Neural progenitor cell (in vitro differentiated cells): ENCODE data around the gene MRC2. TPM values are rescaled to one million over a fixed set of nuclear protein-coding genes. Genes with fewer than 3 reads are reported as not detected.

Experiments
- DNase-seq: peaks from one replicate; pipeline ENCODE4 v3.0.0-alpha.2; 2016; ENCODE audit warnings: low spot score
- H2AFZ ChIP-seq: fragments of 200-600 bp; sonication (generic); replicated peaks from 2 replicates; pipeline ENCODE4 v1.6.1; 2016; ENCODE audit warnings: antibody characterized with exemption
- H3F3A ChIP-seq: fragments of 200-600 bp; sonication (generic); 2 replicates; pipeline ENCODE4 v1.6.1; 2016; ENCODE audit warnings: antibody characterized with exemption, low read depth
- H3K27ac ChIP-seq: fragments of 200-600 bp; sonication (generic); 2 replicates; pipeline ENCODE4 v1.5.1; 2016; ENCODE audit warnings: mild to moderate bottlenecking
- H3K27me3 ChIP-seq: fragments of 200-600 bp; sonication (generic); 2 replicates; pipeline ENCODE4 v1.6.1; 2016; ENCODE audit warnings: mild to moderate bottlenecking, moderate library complexity
- H3K36me3 ChIP-seq: fragments of 200-600 bp; sonication (generic); 2 replicates; pipeline ENCODE4 v1.5.1; 2016
- H3K4me1 ChIP-seq: fragments of 200-600 bp; sonication (generic); 2 replicates; pipeline ENCODE4 v1.6.1; 2016; ENCODE audit warnings: mixed run types
- H3K4me2 ChIP-seq: fragments of 200-600 bp; sonication (generic); 2 replicates; pipeline ENCODE4 v1.6.1; 2016
- H3K4me3 ChIP-seq: fragments of 200-600 bp; sonication (generic); 2 replicates; pipeline ENCODE4 v1.5.1; 2016
- H3K79me2 ChIP-seq: fragments of 200-600 bp; sonication (generic); 2 replicates; pipeline ENCODE4 v1.6.1; 2016; ENCODE audit warnings: low read depth
- H3K9ac ChIP-seq: fragments of 200-600 bp; sonication (generic); 2 replicates; pipeline ENCODE4 v1.6.1; 2016
- H3K9me3 ChIP-seq: fragments of 200-600 bp; sonication (generic); 2 replicates; pipeline ENCODE4 v1.5.1; 2016; ENCODE audit warnings: low read depth
- H4K20me1 ChIP-seq: fragments of 200-600 bp; sonication (generic); 2 replicates; pipeline ENCODE4 v1.6.1; 2016; ENCODE audit warnings: low read depth
- H3K27ac Mint-ChIP-seq: 3 replicates; pipeline ENCODE4 v1.8.0; 2021; ENCODE audit warnings: mixed read lengths
- H3K27me3 Mint-ChIP-seq: 2 replicates; pipeline ENCODE4 v1.8.0; 2022; ENCODE audit warnings: low read depth, mild to moderate bottlenecking, inconsistent platforms, moderate library complexity, mixed read lengths; ENCODE audit not compliant: insufficient read depth
- H3K36me3 Mint-ChIP-seq: 3 replicates; pipeline ENCODE4 v1.8.0; 2021; ENCODE audit warnings: mixed read lengths
- H3K4me1 Mint-ChIP-seq: 3 replicates; pipeline ENCODE4 v1.8.0; 2021; ENCODE audit warnings: mixed read lengths
- H3K4me3 Mint-ChIP-seq: 3 replicates; pipeline ENCODE4 v1.8.0; 2021; ENCODE audit warnings: mild to moderate bottlenecking, moderate library complexity, mixed read lengths
- H3K9me3 Mint-ChIP-seq: 3 replicates; pipeline ENCODE4 v1.8.0; 2020; ENCODE audit warnings: mixed read lengths
- EZH2 ChIP-seq: fragments of 200-600 bp; sonication (generic); IDR thresholded peaks from 2 replicates; pipeline ENCODE4 v1.6.1; 2017; ENCODE audit warnings: antibody characterized with exemption, mild to moderate bottlenecking, moderate library complexity
- EZH2phosphoT487 ChIP-seq: fragments of 200-600 bp; sonication (generic); IDR thresholded peaks from 2 replicates; pipeline ENCODE4 v1.6.1; 2017; ENCODE audit warnings: antibody characterized with exemption
- total RNA-seq: library from RNA; depleted of rRNA; stranded (reverse); fragments of >200 nt; gene quantifications from 2 replicates; pipeline ENCODE4 v1.2.3, GENCODE V29; 2015; ENCODE audit warnings: low replicate concordance
- TF ChIP-seq, protein P1 (sequence below): fragments of 200-600 bp; sonication (generic); IDR thresholded peaks from 2 replicates; pipeline ENCODE4 v1.5.1; 2017; ENCODE audit warnings: antibody characterized with exemption, mild to moderate bottlenecking

MRC2 gene
- total RNA-seq, 1 donor from 2014 or later, result 24.6 TPM

DNA sequence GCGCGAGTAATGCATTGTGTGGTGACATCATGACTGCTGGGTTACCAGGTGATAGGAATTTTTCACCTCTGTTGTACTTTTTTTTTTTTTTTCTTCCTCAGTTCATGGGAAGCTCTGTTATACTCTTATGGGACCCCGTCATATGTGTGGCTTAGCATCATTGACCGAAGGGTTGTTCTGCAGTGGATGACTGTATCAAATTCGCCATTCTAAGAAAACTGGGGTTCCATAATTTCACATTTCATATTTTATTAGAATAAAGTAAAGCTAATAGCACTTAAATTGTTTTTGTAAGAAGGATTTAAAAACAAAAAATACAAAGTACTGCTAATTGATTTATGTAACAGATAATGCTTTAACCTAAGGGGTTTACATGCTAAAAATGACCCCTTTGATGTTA lies 32.0 kb upstream of the MRC2 start:
- DNase-seq, result no peak
- no peaks in the 10 kb centered on the region for H3K27me3 Mint-ChIP-seq
- no peak overlapping the region for H3K4me3 ChIP-seq
- H3K4me3 Mint-ChIP-seq, result no peak overlapping the region
- H3K4me1 Mint-ChIP-seq, result no peaks in the 10 kb centered on the region
- H3K36me3 Mint-ChIP-seq, result peaks cover 57% of the 10 kb centered on the region
- no peaks in the 10 kb centered on the region for H3K4me1 ChIP-seq
- peaks cover 4% of the 10 kb centered on the region for H3K9me3 ChIP-seq
- H3K36me3 ChIP-seq, result peaks cover 22% of the 10 kb centered on the region
- H3F3A ChIP-seq, result peaks cover 3% of the 10 kb centered on the region
- peaks cover 20% of the 10 kb centered on the region for H3K9me3 Mint-ChIP-seq
- no peaks in the 10 kb centered on the region for H4K20me1 ChIP-seq
- H3K79me2 ChIP-seq, result no peaks in the 10 kb centered on the region
- no peak overlapping the region for H3K9ac ChIP-seq
- no peak for TF ChIP-seq EZH2phosphoT487
- TF ChIP-seq, protein P1, sequence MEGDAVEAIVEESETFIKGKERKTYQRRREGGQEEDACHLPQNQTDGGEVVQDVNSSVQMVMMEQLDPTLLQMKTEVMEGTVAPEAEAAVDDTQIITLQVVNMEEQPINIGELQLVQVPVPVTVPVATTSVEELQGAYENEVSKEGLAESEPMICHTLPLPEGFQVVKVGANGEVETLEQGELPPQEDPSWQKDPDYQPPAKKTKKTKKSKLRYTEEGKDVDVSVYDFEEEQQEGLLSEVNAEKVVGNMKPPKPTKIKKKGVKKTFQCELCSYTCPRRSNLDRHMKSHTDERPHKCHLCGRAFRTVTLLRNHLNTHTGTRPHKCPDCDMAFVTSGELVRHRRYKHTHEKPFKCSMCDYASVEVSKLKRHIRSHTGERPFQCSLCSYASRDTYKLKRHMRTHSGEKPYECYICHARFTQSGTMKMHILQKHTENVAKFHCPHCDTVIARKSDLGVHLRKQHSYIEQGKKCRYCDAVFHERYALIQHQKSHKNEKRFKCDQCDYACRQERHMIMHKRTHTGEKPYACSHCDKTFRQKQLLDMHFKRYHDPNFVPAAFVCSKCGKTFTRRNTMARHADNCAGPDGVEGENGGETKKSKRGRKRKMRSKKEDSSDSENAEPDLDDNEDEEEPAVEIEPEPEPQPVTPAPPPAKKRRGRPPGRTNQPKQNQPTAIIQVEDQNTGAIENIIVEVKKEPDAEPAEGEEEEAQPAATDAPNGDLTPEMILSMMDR, result no peak
- TF ChIP-seq EZH2, result no peak
- H3K27me3 ChIP-seq, result no peaks in the 10 kb centered on the region
- no peak overlapping the region for H3K27ac ChIP-seq
- H2AFZ ChIP-seq, result no peak overlapping the region
- H3K4me2 ChIP-seq, result no peak overlapping the region
- H3K27ac Mint-ChIP-seq, result no peak overlapping the region

DNA sequence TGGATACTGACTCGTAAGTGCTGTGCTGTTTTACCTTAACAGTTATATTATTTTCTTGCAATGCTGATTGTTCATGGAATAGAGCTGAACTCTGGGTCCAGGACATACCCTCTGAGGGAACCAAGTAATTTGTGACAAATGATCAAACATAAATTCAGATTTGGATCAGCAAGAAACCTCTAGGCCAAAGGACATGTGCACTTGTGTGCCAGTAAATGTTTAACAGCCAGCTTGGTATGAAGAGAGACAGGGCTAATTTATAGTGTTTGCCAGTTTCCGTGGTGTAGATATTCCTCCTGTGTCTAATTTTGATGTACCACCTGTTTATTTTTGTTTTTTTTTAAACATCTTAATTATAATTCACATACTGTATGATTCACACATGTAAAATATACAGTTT lies 30.8 kb upstream of the MRC2 start:
- Mint-ChIP-seq H3K36me3 (peaks cover 63% of the 10 kb centered on the region), H3K27me3 (no peaks in the 10 kb centered on the region), H3K4me3 (no peak overlapping the region), H3K27ac (no peak overlapping the region), H3K4me1 (no peaks in the 10 kb centered on the region), H3K9me3 (peaks cover 20% of the 10 kb centered on the region)
- TF ChIP-seq EZH2, result no peak
- TF ChIP-seq, protein P1, result no peak
- TF ChIP-seq EZH2phosphoT487, result no peak
- no peak overlapping the region for H3K4me2 ChIP-seq
- H3F3A ChIP-seq, result peaks cover 3% of the 10 kb centered on the region
- no peak overlapping the region for H2AFZ ChIP-seq
- no peaks in the 10 kb centered on the region for H3K4me1 ChIP-seq
- H3K4me3 ChIP-seq, result no peak overlapping the region
- no peaks in the 10 kb centered on the region for H4K20me1 ChIP-seq
- H3K36me3 ChIP-seq, result peaks cover 22% of the 10 kb centered on the region
- H3K9ac ChIP-seq, result no peak overlapping the region
- no peaks in the 10 kb centered on the region for H3K79me2 ChIP-seq
- no peak for DNase-seq
- H3K27me3 ChIP-seq, result no peaks in the 10 kb centered on the region
- H3K9me3 ChIP-seq, result peaks cover 4% of the 10 kb centered on the region
- H3K27ac ChIP-seq, result no peak overlapping the region

GRCh38 chr17:62597150-62597549 lies 30.3 kb upstream of the MRC2 start:
- no peak for TF ChIP-seq EZH2phosphoT487
- TF ChIP-seq, protein P1, result no peak
- no peak for TF ChIP-seq EZH2
- Histone ChIP-seq H3K9me3 (peaks cover 4% of the 10 kb centered on the region), H3F3A (peaks cover 3% of the 10 kb centered on the region), H3K4me3 (no peak overlapping the region), H3K27ac (no peak overlapping the region), H3K36me3 (peaks cover 22% of the 10 kb centered on the region), H3K27me3 (no peaks in the 10 kb centered on the region), H3K4me1 (no peaks in the 10 kb centered on the region), H4K20me1 (no peaks in the 10 kb centered on the region), H2AFZ (no peak overlapping the region), H3K79me2 (no peaks in the 10 kb centered on the region), H3K9ac (no peak overlapping the region), H3K4me2 (no peak overlapping the region)
- Mint-ChIP-seq H3K27ac (no peak overlapping the region), H3K36me3 (peaks cover 64% of the 10 kb centered on the region), H3K4me1 (no peaks in the 10 kb centered on the region), H3K4me3 (no peak overlapping the region), H3K9me3 (peaks cover 20% of the 10 kb centered on the region), H3K27me3 (no peaks in the 10 kb centered on the region)
- DNase-seq, result no peak
